Activated T-helper 1 cell treated with anti-CD3 and anti-CD28 coated beads, Interleukin-2, amount 50 U/mL, for 16 hours (primary cell): ENCODE measurements around the gene CSRP2.

Experiments
- DNase-seq, 2 donors: peaks; one replicate each; pipeline ENCODE4 v3.0.0-alpha.2; 2020; ENCODE audit warnings: low read depth in 1 of 2, low spot score in 1 of 2

CSRP2 gene

DNA sequence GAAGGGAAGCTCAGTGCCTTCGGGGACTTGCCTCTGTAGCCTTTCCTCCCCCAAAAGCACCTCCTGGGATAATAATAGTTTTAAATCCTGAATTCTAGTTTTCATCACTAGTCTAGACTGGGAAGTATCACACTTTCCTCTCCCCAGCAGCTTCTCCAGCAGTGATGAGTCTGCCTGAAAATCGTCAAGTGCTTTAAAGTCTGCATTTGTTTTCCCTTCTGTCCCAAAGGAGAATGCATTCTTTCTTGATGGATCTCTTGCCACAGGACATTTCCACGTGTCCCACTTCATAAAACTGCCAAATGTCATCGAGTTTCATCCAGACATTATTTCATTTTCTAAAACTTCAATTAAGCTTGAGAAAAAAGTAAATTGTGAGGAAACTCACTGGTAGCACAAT lies 15.0 kb downstream of the CSRP2 start:
- DNase-seq, result no peak

DNA sequence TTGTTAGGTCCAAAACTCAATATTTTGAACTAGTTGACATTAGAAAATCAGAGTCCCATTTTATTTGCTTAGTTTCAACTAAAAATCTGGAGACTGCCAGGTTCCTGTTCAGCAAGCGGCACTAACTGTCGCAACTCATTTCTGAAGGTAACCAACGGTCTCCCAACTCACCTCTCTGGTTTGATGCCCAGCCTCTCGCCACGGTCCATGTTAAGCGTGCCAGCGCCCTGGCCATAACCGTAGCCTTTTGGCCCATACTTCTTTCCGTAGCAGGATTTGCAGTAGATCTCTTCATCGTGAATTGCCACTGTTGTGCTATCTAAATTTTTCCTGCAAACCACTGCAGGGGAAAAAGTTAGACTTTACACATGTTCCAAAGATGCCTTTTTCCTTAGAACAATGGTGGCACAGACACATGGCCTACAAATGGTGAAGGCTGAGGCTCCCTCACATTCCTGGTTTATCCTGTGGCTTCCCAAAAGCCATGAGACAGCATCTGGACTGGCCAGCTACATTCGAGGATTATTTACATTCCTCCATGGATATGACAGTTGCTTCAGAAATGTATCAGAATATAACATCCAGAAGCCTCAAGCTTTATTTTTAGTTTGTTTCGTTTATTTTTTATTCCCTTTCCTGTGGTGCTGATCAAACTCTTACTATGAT lies 15.7 kb downstream of the CSRP2 start:
- DNase-seq, result no peak

DNA sequence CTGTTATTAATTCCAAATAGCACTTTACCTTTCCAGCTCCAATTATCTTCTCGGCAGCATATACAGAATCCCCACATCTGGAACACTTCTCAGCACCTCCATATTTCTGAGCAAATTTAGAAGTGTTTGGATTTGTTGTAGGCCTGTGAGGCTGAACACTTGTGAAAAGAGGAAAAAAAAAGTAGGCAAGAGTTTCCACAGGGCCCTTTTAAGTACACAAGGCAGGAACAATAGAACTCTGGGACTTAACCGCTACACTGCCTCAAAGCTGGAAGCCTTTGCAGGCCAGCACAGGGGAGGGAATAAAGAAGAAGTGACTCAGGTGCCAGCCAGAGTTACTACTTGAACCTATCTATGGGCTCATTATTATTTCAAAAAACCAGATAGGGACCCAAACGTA lies 18.6 kb downstream of the CSRP2 start:
- no peak for DNase-seq

DNA sequence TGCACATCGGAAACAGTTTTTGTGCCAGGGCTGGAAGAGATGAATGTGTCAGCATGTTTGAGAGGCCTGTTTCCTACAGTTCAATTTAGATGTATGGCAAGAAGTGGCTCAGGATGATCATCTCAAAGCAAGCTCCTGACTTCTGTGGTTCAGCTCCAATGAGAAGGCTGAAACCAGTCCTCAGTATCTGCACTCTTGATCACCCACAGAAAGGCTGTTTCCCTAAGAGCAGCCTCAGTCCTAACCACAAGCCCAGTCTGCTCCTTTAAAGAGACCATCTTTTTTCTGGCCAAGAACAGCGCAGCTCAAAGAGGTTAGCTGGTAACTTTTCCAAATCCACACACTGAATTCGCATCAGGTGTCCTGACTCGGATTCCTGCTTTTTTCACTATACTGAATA lies 19.2 kb downstream of the CSRP2 start:
- DNase-seq, result no peak

DNA sequence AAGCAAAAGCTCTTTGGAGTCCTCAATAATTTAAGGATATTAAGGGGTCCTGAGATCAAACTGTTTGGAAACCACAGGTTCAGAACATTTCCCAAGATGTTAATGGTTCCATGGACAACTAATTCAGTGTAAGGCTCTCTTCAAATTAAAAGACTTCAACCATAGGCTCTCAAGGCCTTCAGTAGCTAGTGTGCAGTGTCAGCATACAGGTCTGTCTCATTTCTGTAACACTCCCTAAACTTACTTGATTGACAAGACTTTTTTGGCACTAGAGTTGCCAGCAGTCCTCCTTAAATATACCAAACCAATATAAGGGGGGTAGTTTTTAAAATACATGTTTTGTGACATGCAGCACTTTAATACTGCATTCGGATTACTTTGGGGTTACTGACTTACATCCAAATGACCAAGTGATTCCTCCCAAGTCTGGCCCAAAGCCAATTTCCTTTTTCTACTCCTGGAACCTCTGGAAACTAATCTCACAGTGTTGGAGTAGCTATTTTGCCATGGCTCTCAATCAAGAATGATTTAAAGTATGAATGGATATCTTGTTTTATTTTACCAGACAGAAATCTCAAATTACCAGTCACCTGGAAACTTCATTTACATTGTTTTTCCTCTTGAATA lies 22.7 kb downstream of the CSRP2 start:
- DNase-seq, result no peak

DNA sequence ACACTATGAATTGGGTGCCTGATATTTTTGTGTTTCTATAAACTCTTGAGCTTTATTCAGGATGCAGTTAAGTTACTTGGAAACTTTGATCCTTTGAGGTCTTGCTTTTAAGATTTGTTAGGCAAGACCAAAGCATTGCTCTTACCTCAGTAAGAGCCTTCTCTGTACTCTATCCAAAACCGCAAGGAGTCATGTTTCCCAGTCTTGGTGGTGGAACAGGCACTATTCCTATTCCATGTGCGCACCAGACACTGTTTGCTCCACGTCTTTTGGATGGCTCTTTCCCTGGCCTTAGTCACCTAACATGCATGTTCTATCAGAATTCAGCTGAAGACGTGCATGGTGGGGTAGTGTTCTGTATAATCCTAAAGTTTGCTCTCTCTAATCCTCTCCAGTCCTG lies 23.5 kb downstream of the CSRP2 start:
- DNase-seq, result no peak

DNA sequence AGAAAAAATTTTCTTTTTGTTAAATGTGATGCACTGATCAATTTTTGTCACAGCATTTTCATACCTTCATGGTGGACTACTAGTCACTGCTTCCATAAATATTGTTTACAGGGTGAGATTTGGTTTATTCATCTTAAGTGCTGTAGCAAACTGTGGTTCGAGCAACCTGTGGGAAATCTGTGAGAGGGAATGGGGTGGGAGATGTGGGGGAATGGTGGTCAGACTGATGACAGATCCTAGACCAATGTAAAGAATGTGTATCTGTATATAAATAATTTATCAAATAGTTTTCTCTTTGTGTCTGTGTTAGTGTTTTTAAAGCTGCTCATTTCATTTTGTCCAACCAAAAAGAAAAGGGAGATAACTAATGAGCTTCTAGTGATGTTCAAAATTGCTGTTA lies 26.7 kb downstream of the CSRP2 start:
- no peak for DNase-seq

DNA sequence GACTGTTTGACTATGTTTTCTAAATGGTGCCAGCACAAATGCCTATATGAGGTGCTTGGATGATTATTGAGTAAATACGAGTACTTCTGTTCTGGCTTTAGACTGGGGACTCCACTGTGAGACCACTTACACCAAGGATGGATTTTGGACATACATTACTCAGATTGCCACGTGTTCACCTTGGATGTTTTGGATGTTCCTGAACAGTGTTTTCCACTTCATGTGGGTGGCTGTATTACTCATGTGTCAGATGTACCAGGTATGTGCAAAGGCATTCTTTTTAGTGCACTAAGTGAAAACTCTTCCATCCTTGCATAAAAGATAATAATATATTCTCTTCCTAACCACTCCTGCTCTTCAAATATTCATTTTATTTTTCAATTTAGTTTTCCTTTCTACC lies 30.7 kb downstream of the CSRP2 start:
- DNase-seq, result no peak

DNA sequence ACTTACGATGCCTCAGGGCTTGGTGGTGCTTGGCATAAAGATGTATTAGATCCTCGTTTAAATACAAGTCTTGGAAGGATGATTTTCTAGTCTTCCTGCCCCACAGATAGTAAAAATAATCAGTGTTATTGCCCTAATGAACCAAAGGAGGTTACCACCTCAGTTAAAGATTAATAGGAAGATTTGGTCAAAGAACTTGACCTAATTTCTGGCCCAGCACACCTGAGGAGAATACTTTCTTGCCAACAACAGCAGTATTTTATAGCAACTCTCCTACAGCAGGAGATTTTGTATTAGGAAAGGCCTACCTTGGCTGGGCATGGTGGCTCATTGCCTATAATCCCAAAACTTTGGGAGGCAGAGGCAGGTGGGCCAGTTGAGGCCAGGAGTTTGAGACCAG lies 31.6 kb downstream of the CSRP2 start:
- no peak for DNase-seq

DNA sequence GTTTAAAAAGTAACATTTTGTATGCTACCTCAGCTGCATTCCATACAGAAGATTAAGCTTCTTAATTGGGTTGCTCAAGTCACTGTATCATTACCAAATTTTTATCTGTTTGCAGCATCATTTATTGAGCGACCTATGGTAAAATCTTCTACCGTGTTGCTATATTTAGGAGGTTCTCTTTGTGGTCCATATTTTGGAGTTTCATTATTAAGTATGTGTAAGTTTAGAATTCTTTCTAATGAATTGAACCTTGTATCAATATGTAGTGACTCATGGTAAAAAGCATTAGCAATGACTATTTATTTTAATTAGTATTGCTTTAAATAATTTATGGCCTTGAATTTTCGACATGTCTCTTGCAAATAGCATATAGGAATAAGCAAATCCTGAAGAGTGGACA lies 42.2 kb downstream of the CSRP2 start:
- no peak for DNase-seq

DNA sequence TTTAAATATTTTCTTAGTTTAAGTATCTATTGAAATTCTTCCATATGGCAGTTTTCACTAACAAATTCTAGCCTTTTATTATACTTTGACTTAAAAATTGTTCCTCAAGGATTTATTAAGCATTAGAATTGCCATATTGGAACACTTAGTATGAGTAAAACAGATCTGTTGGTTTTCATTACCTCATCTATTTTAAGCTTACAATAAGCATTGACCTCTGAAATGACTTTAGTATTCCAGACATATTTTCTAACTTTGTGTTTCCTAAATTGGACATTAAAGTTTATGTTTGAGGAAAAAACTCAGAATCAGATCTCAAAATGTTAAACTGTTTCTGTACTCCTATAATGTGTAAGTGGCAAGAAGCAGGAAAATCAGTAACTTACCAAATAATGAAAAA lies 48.4 kb downstream of the CSRP2 start:
- no peak for DNase-seq

DNA sequence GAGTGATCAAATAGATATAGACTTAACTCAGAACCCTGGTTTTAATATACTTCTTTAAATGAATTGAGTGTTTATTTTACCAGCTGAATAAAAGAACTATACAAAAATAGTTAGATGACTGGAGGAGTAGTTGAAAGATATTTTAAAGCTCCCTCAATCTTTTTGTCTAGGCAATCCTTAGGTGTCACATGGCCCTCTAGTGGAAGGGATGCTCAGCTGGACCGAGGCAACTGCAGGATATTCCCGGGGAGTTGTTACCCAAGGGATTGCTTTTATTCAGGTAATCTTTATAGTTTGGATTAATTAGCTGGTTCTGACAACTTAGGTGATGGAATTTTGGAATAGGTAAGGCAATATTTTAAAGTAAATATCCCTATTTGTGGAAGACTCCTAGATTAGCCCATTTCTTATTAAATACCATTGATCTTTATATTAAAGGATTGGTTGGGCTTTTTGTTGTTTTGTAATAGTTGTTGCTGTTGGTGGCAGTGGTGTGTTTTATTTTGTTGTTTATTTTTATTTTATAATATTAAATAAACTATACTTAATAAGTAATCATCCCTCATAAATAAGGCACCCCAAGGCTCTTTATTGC lies 57.8 kb downstream of the CSRP2 start:
- DNase-seq, result no peak

DNA sequence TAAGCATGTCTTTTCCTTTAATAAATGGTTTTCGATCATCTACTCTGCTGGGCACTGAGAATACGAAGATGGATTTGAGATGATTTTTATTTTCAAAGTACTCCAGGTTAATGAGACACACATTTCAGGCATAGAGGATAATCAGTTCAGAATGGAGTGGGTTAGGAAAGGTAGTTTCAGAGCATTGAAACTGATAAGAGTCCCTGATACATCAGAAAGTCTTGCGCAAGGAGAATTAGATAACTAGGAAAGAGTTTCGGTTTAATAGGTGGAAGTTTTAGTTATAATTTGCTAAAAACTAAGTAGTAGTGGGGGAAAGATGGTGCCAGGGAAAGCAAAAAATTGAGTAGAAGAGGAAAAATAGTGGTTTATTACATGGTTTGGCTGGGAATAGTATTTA lies 64.8 kb downstream of the CSRP2 start:
- DNase-seq, result no peak

DNA sequence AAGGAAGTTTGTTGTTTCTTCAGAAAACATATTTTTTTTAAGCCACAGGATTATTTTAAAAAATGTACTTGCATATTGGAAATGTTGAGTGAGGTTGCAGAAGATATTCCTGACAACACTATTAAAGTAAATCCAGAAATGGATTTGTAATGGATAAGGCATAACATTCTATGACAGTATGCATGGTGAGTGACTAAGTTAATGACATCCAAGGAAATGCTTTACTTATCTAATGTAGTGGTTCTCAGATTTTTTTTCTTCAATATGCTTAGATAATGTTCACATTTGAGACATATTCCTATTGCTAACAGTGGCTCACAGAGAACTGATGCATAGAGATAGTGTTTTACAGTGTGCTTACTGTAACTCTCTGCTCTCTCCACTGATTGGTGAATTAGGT lies 65.6 kb downstream of the CSRP2 start:
- DNase-seq, result no peak

DNA sequence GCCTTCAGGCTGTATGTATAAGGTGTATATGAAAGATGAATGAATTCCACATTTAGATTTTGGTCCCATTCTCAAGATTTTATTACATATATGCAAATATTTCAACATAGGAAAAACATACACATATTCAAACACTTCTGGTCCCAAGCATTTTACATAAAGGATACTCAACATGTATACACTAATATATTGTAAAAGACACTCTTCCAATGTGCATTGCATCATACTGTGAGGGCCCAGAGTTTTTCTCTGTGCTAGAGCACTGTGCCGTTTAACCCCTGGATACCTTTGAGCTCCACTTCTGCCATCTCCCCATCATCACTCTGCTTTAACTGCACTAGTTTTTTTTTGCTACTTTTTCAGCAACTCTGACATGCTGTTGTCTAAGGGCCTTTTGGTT lies 66.8 kb downstream of the CSRP2 start:
- no peak for DNase-seq

DNA sequence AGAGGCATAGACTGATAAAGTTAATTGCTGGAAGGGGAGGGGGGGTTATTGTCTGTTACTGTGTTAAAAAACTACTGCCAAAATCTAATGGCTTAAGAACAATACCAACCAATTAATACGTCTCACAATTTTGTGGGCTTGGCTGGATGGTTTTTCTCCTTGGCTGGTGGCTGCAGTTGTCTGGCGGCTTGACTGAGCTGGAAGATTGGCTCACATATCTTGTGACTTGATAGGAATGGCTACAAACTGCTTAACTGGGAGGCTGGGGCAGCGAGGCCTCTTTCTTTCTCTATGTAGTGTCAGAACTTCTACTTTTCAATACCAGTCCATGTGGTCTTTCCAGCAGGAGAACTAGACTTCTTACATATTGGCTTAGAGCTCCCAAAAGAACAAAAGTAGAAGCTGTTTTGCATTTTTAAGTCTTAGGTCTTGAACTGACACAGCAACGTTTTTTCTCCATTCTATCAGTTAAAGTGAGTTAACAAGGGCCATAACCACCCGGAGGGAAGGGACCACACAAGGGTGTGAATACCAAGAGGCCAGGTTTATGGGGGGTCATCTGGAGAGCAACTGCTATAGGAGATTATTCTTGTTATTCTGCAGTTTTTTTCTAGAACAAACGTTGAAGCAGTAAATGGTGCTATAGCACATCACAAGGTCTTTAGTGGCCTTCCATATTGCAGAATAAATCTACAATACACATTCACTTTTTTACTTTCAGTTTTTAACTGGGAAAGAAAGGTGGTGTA lies 68.0 kb downstream of the CSRP2 start:
- DNase-seq, result no peak
